GM12873 (cell line): ENCODE results near the gene UBE2L5.

Experiments used
- TF ChIP-seq, protein P1 (sequence below): IDR thresholded peaks from 2 replicates; pipeline ENCODE4 v1.5.1; 2012; ENCODE audit warnings: low read depth, mild to moderate bottlenecking, moderate library complexity, low read length, control low read depth; ENCODE audit not compliant: insufficient read depth; ENCODE audit errors: missing control alignments

The UBE2L5 gene

GRCh38 chr13:30422054-30422839 is at the start of gene UBE2L5:
TSS of gene UBE2L5 (plus strand) at chr13:30422493. CDS start at chr13:30427991, 5,498 bp downstream.
- TF ChIP-seq, protein P1, sequence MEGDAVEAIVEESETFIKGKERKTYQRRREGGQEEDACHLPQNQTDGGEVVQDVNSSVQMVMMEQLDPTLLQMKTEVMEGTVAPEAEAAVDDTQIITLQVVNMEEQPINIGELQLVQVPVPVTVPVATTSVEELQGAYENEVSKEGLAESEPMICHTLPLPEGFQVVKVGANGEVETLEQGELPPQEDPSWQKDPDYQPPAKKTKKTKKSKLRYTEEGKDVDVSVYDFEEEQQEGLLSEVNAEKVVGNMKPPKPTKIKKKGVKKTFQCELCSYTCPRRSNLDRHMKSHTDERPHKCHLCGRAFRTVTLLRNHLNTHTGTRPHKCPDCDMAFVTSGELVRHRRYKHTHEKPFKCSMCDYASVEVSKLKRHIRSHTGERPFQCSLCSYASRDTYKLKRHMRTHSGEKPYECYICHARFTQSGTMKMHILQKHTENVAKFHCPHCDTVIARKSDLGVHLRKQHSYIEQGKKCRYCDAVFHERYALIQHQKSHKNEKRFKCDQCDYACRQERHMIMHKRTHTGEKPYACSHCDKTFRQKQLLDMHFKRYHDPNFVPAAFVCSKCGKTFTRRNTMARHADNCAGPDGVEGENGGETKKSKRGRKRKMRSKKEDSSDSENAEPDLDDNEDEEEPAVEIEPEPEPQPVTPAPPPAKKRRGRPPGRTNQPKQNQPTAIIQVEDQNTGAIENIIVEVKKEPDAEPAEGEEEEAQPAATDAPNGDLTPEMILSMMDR = no peak

- TF ChIP-seq, protein P1 = no peak
Observed at GRCh38 chr13:30373727-30374126, 48.6 kb upstream of the UBE2L5 start.

GRCh38 chr13:30375265-30375835 is 46.9 kb upstream of the UBE2L5 start:
- TF ChIP-seq, protein P1 = no peak

- TF ChIP-seq, protein P1 = no peak
Observed at GRCh38 chr13:30376426-30377311, 45.6 kb upstream of the UBE2L5 start.

- TF ChIP-seq, protein P1 = no peak
Observed at GRCh38 chr13:30377312-30377685, 45.0 kb upstream of the UBE2L5 start.

DNA sequence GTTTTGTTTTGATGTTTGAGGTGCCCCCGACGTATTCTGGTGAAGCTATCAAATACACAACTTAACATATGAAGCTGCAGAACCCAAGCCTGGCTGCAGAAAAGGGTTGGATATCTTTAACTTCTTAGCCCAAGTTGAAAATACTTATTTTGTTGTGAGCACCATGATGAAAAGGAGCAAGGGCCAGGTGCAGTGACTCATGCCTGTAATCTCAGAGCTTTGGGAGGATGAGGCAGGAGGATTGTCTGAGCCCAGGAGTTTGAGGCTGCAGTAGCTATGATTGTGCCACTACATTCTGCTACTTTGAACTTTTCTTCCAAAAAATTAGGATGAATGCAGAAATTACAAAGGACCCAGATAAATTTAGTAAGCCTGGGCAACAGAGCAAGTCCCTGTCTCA is 44.1 kb upstream of the UBE2L5 start:
- TF ChIP-seq, protein P1 = no peak

DNA sequence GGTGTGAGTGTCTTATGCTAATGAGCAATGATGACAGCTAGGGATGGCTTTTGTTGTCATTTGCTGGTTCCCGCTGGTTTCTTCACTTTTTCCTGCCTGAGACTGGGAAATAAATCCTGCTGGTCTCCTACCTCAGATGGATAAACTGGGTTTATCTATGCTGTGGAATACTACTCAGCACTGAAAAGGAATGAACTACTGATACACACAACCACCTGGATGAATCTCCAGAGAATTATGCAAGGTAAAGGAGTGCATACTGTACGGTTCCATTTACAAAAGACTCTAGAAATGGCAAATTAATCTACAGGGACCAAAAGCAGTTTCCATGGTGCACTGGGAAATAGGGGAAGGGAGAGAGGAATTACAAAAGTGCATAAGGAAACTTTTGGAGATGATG is 41.2 kb upstream of the UBE2L5 start:
- TF ChIP-seq, protein P1 = no peak
